DOHH2 (cell line): ENCODE data around the gene ZNF541.

ENCODE experiments used
- H3F3A ChIP-seq: fragments of 200-600 bp; sonication (generic), shearing (Covaris generic); 2 replicates; pipeline ENCODE4 v1.6.0; 2016; ENCODE audit warnings: antibody characterized with exemption, mild to moderate bottlenecking; ENCODE audit not compliant: control insufficient read depth, insufficient read depth
- H3K27ac ChIP-seq: fragments of 200-600 bp; sonication (generic); 2 replicates; pipeline ENCODE4 v1.5.1; 2014; ENCODE audit warnings: low read depth, mild to moderate bottlenecking, low read length, moderate library complexity
- H3K27me3 ChIP-seq: fragments of 200-600 bp; sonication (generic); 2 replicates; pipeline ENCODE4 v1.6.1; 2014; ENCODE audit warnings: mild to moderate bottlenecking, low read length, mixed read lengths; ENCODE audit not compliant: control insufficient read depth
- H3K36me3 ChIP-seq: fragments of 200-600 bp; sonication (generic); 2 replicates; pipeline ENCODE4 v1.6.1; 2014; ENCODE audit warnings: mild to moderate bottlenecking, low read length, moderate library complexity, mixed read lengths; ENCODE audit not compliant: control insufficient read depth
- H3K4me1 ChIP-seq: fragments of 200-600 bp; sonication (generic); 2 replicates; pipeline ENCODE4 v1.6.1; 2014; ENCODE audit warnings: mild to moderate bottlenecking, low read length, mixed read lengths; ENCODE audit not compliant: control insufficient read depth
- H3K4me2 ChIP-seq: fragments of 200-600 bp; sonication (generic); 2 replicates; pipeline ENCODE4 v1.6.0; 2014; ENCODE audit warnings: mild to moderate bottlenecking, low read length, moderate library complexity
- H3K4me3 ChIP-seq: fragments of 200-600 bp; sonication (generic); 2 replicates; pipeline ENCODE4 v1.5.1; 2014; ENCODE audit warnings: mild to moderate bottlenecking, low read length, mixed read lengths
- H3K79me2 ChIP-seq: fragments of 200-600 bp; sonication (generic); 2 replicates; pipeline ENCODE4 v1.6.1; 2014; ENCODE audit warnings: mild to moderate bottlenecking, low read length, mixed read lengths; ENCODE audit not compliant: control insufficient read depth
- H3K9me2 ChIP-seq: fragments of 200-600 bp; sonication (generic); replicated peaks from 2 replicates; pipeline ENCODE4 v1.6.1; 2014; ENCODE audit warnings: mild to moderate bottlenecking, low read length, mixed read lengths; ENCODE audit not compliant: control insufficient read depth
- H3K9me3 ChIP-seq: fragments of 200-600 bp; sonication (generic); 2 replicates; pipeline ENCODE4 v1.6.1; 2014; ENCODE audit warnings: antibody characterized with exemption, low read length, mixed read lengths; ENCODE audit not compliant: control insufficient read depth, insufficient read depth
- H4K20me1 ChIP-seq: fragments of 200-600 bp; sonication (generic); 2 replicates; pipeline ENCODE4 v1.6.0; 2014; ENCODE audit warnings: low read depth, mild to moderate bottlenecking, antibody characterized with exemption, low read length, moderate library complexity; ENCODE audit not compliant: control insufficient read depth, insufficient read depth
- EZH2phosphoT487 ChIP-seq: fragments of 200-600 bp; sonication (generic); IDR thresholded peaks from 2 replicates; pipeline ENCODE4 v1.6.1; 2017; ENCODE audit warnings: borderline replicate concordance, mild to moderate bottlenecking, antibody characterized with exemption, low read length, moderate library complexity, mixed read lengths
- TF ChIP-seq, protein P1 (sequence below): fragments of 200-600 bp; sonication (generic); IDR thresholded peaks from one replicate; pipeline ENCODE4 v1.5.1; 2014; ENCODE audit warnings: antibody characterized with exemption, mild to moderate bottlenecking, low read depth, low read length; ENCODE audit not compliant: poor library complexity, severe bottlenecking

ZNF541 gene

DNA sequence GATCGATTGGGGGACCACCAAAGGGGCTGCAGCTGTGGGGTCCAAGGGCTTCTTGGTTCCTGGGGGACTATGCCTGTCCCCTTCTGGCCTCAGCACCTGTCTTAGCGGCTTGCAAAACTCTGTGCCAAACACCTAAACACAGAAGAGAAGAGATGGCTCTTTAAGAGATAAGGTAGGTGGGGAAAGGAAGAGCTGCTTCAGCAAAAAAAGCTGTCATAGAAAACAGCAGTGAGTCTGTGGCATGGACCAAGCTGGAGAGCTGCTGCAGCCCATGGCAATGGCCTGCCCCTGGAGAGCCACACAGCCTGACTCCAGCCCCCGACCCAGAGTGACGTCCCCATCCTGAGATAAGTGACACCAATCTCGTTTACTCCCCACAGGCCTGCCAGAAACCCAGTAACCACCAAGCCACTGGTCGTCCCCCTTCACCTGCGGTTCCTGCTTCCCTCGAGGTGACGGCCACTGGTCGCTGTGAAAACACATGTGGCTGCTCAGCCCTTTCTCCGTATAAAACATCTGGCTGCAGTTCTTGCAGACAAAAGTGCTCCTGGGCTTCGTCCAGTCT lies 33.1 kb downstream of the ZNF541 start:
- no peaks in the 10 kb centered on the region for H4K20me1 ChIP-seq
- no peak for TF ChIP-seq EZH2phosphoT487
- TF ChIP-seq, protein P1, sequence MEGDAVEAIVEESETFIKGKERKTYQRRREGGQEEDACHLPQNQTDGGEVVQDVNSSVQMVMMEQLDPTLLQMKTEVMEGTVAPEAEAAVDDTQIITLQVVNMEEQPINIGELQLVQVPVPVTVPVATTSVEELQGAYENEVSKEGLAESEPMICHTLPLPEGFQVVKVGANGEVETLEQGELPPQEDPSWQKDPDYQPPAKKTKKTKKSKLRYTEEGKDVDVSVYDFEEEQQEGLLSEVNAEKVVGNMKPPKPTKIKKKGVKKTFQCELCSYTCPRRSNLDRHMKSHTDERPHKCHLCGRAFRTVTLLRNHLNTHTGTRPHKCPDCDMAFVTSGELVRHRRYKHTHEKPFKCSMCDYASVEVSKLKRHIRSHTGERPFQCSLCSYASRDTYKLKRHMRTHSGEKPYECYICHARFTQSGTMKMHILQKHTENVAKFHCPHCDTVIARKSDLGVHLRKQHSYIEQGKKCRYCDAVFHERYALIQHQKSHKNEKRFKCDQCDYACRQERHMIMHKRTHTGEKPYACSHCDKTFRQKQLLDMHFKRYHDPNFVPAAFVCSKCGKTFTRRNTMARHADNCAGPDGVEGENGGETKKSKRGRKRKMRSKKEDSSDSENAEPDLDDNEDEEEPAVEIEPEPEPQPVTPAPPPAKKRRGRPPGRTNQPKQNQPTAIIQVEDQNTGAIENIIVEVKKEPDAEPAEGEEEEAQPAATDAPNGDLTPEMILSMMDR, result no peak
- H3K4me2 ChIP-seq, result no peak overlapping the region

DNA sequence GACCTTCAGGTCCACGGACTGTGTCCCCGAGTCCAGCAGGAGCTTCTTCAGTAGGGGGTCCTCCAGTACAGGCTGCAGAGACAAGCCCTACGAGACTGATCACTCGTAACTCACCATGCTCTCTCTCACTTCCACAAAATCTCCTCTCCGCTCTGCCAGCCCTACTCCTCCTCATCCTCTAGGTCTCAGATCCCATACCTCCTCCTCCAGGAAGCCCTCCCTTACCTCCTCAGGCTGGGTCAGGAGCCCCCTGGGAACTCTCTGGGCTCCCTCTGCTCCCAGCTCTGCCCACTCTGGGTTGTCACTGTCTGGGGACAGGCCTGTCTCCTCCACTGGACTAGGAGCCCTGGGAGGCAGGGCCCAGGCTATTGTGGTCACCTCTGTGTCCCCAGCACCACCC lies 34.1 kb downstream of the ZNF541 start:
- H3K79me2 ChIP-seq, result no peaks in the 10 kb centered on the region
- H3K9me3 ChIP-seq, result no peaks in the 10 kb centered on the region
- no peaks in the 10 kb centered on the region for H3K9me2 ChIP-seq
- H3K36me3 ChIP-seq, result no peaks in the 10 kb centered on the region
- no peak overlapping the region for H3K27ac ChIP-seq
- H3K4me2 ChIP-seq, result no peak overlapping the region
- peaks cover 20% of the 10 kb centered on the region for H3K4me1 ChIP-seq
- TF ChIP-seq EZH2phosphoT487, result no peak
- TF ChIP-seq, protein P1, result no peak
- H3F3A ChIP-seq, result no peaks in the 10 kb centered on the region
- H3K4me3 ChIP-seq, result no peak overlapping the region
- H4K20me1 ChIP-seq, result no peaks in the 10 kb centered on the region
- H3K27me3 ChIP-seq, result no peaks in the 10 kb centered on the region

More for the DNA sequence above, 33.1 kb downstream of the ZNF541 start:
- peaks cover 20% of the 10 kb centered on the region for H3K4me1 ChIP-seq
- H3K79me2 ChIP-seq, result no peaks in the 10 kb centered on the region
- H3K9me2 ChIP-seq, result no peaks in the 10 kb centered on the region
- H3K27ac ChIP-seq, result no peak overlapping the region
- H3K36me3 ChIP-seq, result no peaks in the 10 kb centered on the region
- no peak overlapping the region for H3K4me3 ChIP-seq
- H3F3A ChIP-seq, result no peaks in the 10 kb centered on the region
- no peaks in the 10 kb centered on the region for H3K9me3 ChIP-seq
- no peaks in the 10 kb centered on the region for H3K27me3 ChIP-seq

DNA sequence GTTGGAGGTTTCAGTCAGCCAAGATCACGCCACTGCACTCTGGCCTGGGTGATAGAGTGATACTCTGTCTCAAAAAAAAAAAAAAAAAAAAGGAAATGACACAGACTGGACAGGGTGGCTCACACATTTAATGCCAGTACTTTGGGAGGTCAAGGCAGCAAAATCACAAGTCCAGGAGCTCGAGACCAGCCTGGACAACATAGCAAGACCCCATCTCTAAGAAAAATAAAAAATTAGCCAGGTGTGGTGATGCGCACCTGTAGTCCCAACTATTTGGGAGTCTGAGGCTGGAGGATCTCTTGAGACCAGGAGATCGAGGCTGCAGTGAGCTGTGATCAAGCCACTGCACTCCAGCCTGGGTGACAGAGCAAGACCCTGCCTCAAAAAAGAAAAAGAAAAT lies 35.5 kb downstream of the ZNF541 start:
- Histone ChIP-seq H3K4me2 (no peak overlapping the region), H3K79me2 (no peaks in the 10 kb centered on the region), H3K36me3 (no peaks in the 10 kb centered on the region), H3K27me3 (no peaks in the 10 kb centered on the region), H4K20me1 (no peaks in the 10 kb centered on the region), H3F3A (no peaks in the 10 kb centered on the region), H3K9me2 (no peaks in the 10 kb centered on the region), H3K9me3 (no peaks in the 10 kb centered on the region), H3K27ac (no peak overlapping the region), H3K4me1 (peaks cover 20% of the 10 kb centered on the region), H3K4me3 (no peak overlapping the region)
- TF ChIP-seq, protein P1, result no peak
- no peak for TF ChIP-seq EZH2phosphoT487
